Measurements from ENCODE around the gene RERE. TPM values are rescaled to one million over a fixed set of nuclear protein-coding genes. Genes with fewer than 3 reads are reported as not detected.
A peak's percentile ranks its signal among the peaks of the same experiment; 100 is the strongest.

The RERE gene
- total RNA-seq, 1 donor from 2014 or later = 124 TPM

GRCh38 chr1:8437347-8437746 lies 380.1 kb downstream of the RERE start:
- Mint-ChIP-seq H3K36me3 (ENCODE audit: low read depth, unreplicated experiment) (peaks cover 25% of the 10 kb centered on the region), H3K4me1 (ENCODE audit: low read depth, unreplicated experiment) (peaks cover 20% of the 10 kb centered on the region), H3K9me3 (ENCODE audit: unreplicated experiment) (no peaks in the 10 kb centered on the region), H3K4me3 (ENCODE audit: unreplicated experiment) (no peak overlapping the region), H3K27me3 (ENCODE audit: low read depth, unreplicated experiment) (no peaks in the 10 kb centered on the region), H3K27ac (ENCODE audit: unreplicated experiment) (peak overlapping the region; percentile 36)
- Histone ChIP-seq H3K9me3 (ENCODE audit: insufficient read depth, low read depth, low read length) (no peaks in the 10 kb centered on the region), H3K4me1 (ENCODE audit: insufficient read depth, low read length) (peaks cover 12% of the 10 kb centered on the region), H3K9ac (ENCODE audit: low read length) (no peak overlapping the region), H3K27ac (ENCODE audit: low read depth, low read length) (no peak overlapping the region), H2AFZ (ENCODE audit: low read depth, low read length) (no peak overlapping the region), H4K20me1 (ENCODE audit: insufficient read depth, low read length) (peaks cover 9% of the 10 kb centered on the region), H3K27me3 (ENCODE audit: insufficient read depth, low read length) (no peaks in the 10 kb centered on the region), H3K4me3 (ENCODE audit: insufficient read depth, low read depth, low read length) (no peak overlapping the region), H3K79me2 (ENCODE audit: insufficient read depth, low read length) (no peaks in the 10 kb centered on the region), H3K36me3 (ENCODE audit: insufficient read depth, low read length) (no peaks in the 10 kb centered on the region), H3K4me2 (ENCODE audit: low read length) (no peak overlapping the region)
- TF ChIP-seq CTCF (IDR thresholded peaks at IDR 0.05; ENCODE audit: insufficient read depth, low read depth, low read length) (no peak), EZH2 (IDR thresholded peaks at IDR 0.05; ENCODE audit: insufficient read depth, low read length) (no peak)
- FAIRE-seq = no peak
- no peak for DNase-seq (ENCODE audit: low read depth)

GRCh38 chr1:8435569-8436071 lies 381.8 kb downstream of the RERE start:
- DNase-seq (ENCODE audit: low read depth) (no peak), FAIRE-seq (no peak)
- no peak overlapping the region for H3K4me3 ChIP-seq (ENCODE audit: insufficient read depth, low read depth, low read length)
- no peak overlapping the region for H2AFZ ChIP-seq (ENCODE audit: low read depth, low read length)
- H3K4me3 Mint-ChIP-seq (ENCODE audit: unreplicated experiment) = no peak overlapping the region
- no peaks in the 10 kb centered on the region for H3K36me3 ChIP-seq (ENCODE audit: insufficient read depth, low read length)
- no peaks in the 10 kb centered on the region for H3K27me3 Mint-ChIP-seq (ENCODE audit: low read depth, unreplicated experiment)
- H3K9ac ChIP-seq (ENCODE audit: low read length) = no peak overlapping the region
- H3K9me3 Mint-ChIP-seq (ENCODE audit: unreplicated experiment) = peaks cover 2% of the 10 kb centered on the region
- H3K4me2 ChIP-seq (ENCODE audit: low read length) = no peak overlapping the region
- no peaks in the 10 kb centered on the region for H3K27me3 ChIP-seq (ENCODE audit: insufficient read depth, low read length)
- no peak overlapping the region for H3K27ac Mint-ChIP-seq (ENCODE audit: unreplicated experiment)
- no peaks in the 10 kb centered on the region for H3K79me2 ChIP-seq (ENCODE audit: insufficient read depth, low read length)
- H3K4me1 Mint-ChIP-seq (ENCODE audit: low read depth, unreplicated experiment) = peaks cover 25% of the 10 kb centered on the region
- H3K4me1 ChIP-seq (ENCODE audit: insufficient read depth, low read length) = peaks cover 12% of the 10 kb centered on the region
- peaks cover 9% of the 10 kb centered on the region for H4K20me1 ChIP-seq (ENCODE audit: insufficient read depth, low read length)
- no peaks in the 10 kb centered on the region for H3K9me3 ChIP-seq (ENCODE audit: insufficient read depth, low read depth, low read length)
- TF ChIP-seq CTCF (IDR thresholded peaks at IDR 0.05; ENCODE audit: insufficient read depth, low read depth, low read length) = no peak
- TF ChIP-seq EZH2 (IDR thresholded peaks at IDR 0.05; ENCODE audit: insufficient read depth, low read length) = no peak
- H3K36me3 Mint-ChIP-seq (ENCODE audit: low read depth, unreplicated experiment) = peaks cover 25% of the 10 kb centered on the region
- no peak overlapping the region for H3K27ac ChIP-seq (ENCODE audit: low read depth, low read length)

- no peak for FAIRE-seq
- no peak overlapping the region for H3K27ac Mint-ChIP-seq (ENCODE audit: unreplicated experiment)
- Histone ChIP-seq H3K4me3 (ENCODE audit: insufficient read depth, low read depth, low read length) (no peak overlapping the region), H2AFZ (ENCODE audit: low read depth, low read length) (no peak overlapping the region), H4K20me1 (ENCODE audit: insufficient read depth, low read length) (peaks cover 4% of the 10 kb centered on the region), H3K27me3 (ENCODE audit: insufficient read depth, low read length) (no peaks in the 10 kb centered on the region), H3K4me1 (ENCODE audit: insufficient read depth, low read length) (peaks cover 7% of the 10 kb centered on the region), H3K4me2 (ENCODE audit: low read length) (no peak overlapping the region), H3K79me2 (ENCODE audit: insufficient read depth, low read length) (no peaks in the 10 kb centered on the region), H3K9ac (ENCODE audit: low read length) (no peak overlapping the region), H3K36me3 (ENCODE audit: insufficient read depth, low read length) (no peaks in the 10 kb centered on the region), H3K9me3 (ENCODE audit: insufficient read depth, low read depth, low read length) (no peaks in the 10 kb centered on the region), H3K27ac (ENCODE audit: low read depth, low read length) (no peak overlapping the region)
- H3K9me3 Mint-ChIP-seq (ENCODE audit: unreplicated experiment) = peaks cover 2% of the 10 kb centered on the region
- TF ChIP-seq EZH2 (IDR thresholded peaks at IDR 0.05; ENCODE audit: insufficient read depth, low read length) (no peak), CTCF (IDR thresholded peaks at IDR 0.05; ENCODE audit: insufficient read depth, low read depth, low read length) (no peak)
- peaks cover 20% of the 10 kb centered on the region for H3K36me3 Mint-ChIP-seq (ENCODE audit: low read depth, unreplicated experiment)
- no peaks in the 10 kb centered on the region for H3K27me3 Mint-ChIP-seq (ENCODE audit: low read depth, unreplicated experiment)
- no peak for DNase-seq (ENCODE audit: low read depth)
- peaks cover 16% of the 10 kb centered on the region for H3K4me1 Mint-ChIP-seq (ENCODE audit: low read depth, unreplicated experiment)
- no peak overlapping the region for H3K4me3 Mint-ChIP-seq (ENCODE audit: unreplicated experiment)
These were observed 383.3 kb downstream of the RERE start for GRCh38 chr1:8434101-8434500.
